Skeletal muscle cell (primary cell): Measurements from ENCODE around the gene IFNAR2.

Source experiments
- DNase-seq: peaks from one replicate; pipeline ENCODE4 v3.0.0-alpha.2; 2010; ENCODE audit warnings: low read depth
- H3K4me3 ChIP-seq: 2 replicates; pipeline ENCODE4 v1.5.1; 2011; ENCODE audit warnings: low read depth, mild to moderate bottlenecking, control low read depth, low read length, moderate library complexity

IFNAR2 gene

DNA sequence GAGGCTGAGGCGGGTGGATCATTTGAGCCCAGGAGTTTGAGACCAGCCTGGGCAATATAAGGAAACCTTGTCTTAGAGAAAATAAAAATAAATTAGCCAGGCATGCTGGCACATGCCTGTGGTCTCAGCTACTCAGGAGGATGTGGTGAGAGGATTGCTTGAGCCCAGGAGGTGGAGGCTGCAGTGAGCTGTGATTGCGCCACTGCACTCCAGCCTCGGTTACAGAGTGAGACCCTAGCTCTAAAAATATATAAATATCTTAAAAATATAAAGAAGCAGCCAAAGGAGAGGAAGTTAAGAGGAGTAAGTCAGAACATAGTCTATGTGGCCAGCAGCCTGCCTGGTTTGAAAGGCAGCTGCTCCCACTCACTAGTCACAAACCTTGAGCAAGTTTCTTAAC is 31.9 kb downstream of the IFNAR2 start:
- H3K4me3 ChIP-seq = no peak overlapping the region
- DNase-seq = peak; percentile 59

DNA sequence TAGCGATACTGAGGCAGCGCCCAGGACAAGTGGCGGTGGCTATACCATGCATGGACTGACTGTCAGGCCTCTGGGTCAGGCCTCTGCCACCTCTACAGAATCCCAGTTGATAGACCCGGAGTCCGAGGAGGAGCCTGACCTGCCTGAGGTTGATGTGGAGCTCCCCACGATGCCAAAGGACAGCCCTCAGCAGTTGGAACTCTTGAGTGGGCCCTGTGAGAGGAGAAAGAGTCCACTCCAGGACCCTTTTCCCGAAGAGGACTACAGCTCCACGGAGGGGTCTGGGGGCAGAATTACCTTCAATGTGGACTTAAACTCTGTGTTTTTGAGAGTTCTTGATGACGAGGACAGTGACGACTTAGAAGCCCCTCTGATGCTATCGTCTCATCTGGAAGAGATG is 33.2 kb downstream of the IFNAR2 start:
- no peak for DNase-seq

GRCh38 chr21:33264561-33264960 is 34.8 kb downstream of the IFNAR2 start:
- DNase-seq = no peak
- no peak overlapping the region for H3K4me3 ChIP-seq

More for the DNA sequence above, 33.2 kb downstream of the IFNAR2 start:
- H3K4me3 ChIP-seq = no peak overlapping the region

- peak overlapping the region; percentile 82 for H3K4me3 ChIP-seq
- DNase-seq = no peak
These were observed 35.9 kb downstream of the IFNAR2 start for GRCh38 chr21:33265664-33266049.

- H3K4me3 ChIP-seq = peak within 1 kb of the TSS; percentile 82
- no peak for DNase-seq
These were observed 36.5 kb downstream of the IFNAR2 start, which contains the start of gene IL10RB for GRCh38 chr21:33266050-33266788. IL10RB (plus strand) TSS chr21:33266367; CDS start chr21:33266466, 99 bp downstream.

GRCh38 chr21:33266789-33267135 is 37.0 kb downstream of the IFNAR2 start:
- no peak for DNase-seq
- H3K4me3 ChIP-seq = peak overlapping the region; percentile 82

DNA sequence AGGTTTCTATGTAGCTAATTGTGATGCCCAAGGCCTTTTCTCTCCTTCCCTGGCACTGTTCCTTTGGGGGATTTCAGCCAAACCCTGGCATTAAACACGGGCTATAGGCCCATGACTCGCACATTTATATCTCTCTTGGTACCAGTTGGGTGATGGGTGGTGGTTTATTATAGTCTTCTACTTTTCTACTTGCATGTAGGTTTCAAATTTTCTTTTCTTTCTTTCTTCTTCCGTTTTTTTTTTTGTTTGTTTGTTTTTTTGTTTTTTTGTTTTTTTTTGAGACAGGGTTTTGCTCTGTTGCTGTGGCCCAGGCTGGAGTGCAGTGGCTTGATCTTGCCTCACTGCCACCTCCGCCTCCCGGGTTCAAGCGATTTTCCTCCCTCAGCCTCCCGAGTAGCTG is 37.5 kb downstream of the IFNAR2 start:
- DNase-seq = no peak
- peak overlapping the region; percentile 82 for H3K4me3 ChIP-seq

DNA sequence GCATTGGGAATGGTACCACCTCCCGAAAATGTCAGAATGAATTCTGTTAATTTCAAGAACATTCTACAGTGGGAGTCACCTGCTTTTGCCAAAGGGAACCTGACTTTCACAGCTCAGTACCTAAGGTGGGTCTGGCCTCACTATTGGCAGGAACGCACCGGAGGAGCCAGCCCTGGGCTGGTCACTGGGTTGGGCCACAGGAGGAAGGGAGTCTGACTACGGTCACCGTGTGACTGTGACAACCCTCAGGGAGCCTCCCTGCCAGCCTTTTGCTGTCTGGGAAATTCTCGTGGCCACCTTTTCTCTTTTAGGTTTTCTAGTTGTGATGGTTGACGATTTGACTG is 38.6 kb downstream of the IFNAR2 start:
- H3K4me3 ChIP-seq = no peak overlapping the region
- DNase-seq = no peak

DNA sequence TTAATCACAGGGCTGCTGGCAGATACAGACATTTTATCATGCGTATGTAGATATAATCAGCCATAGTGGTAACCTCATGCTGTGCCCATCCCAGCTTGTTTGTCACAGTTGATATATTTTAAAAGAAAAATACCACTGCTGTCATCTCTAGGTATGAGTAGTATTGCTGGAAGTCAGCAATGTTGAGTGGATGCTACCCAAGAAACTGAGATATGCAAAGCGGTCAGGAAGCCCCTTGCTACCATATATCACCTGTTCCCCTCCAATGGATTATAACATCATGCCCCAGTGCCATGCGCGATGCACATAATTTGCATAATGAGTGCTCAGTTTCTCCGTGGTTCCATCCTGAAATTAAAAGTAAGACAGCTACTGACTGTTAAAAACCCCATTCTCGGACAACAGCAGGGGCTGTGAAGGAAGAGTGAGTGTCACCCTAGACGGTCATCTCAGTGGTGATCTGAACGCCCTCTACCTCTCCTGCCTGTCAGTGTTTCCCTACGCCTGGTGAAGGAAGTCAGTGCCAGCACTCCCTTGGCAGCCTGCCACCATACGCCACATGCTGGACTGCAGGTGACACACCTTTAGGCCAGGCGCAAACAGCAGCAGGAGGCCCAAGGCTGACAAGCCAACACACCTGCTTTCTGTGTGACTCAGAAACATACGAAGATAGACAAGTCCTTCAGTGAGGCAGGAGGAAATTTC is 39.2 kb downstream of the IFNAR2 start:
- no peak for DNase-seq
- no peak overlapping the region for H3K4me3 ChIP-seq

DNA sequence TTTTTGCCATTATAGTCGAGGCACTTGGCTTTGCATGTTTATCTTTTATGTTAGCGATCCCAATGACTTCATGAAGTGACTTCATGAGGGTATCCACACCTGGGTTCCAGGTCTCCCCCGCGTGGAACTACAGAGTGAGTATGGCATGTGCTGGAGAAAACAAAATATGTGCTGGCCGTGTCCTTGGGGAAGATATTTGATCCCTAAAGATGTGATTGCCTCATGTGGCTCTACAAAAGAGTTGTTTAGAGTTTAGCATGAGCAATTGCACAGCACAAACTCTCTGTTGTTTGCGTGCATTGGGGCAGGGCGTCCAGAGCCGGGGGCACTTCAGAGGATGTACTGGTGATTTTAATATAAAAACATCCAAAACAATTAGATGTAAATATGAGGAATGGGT is 41.2 kb downstream of the IFNAR2 start:
- DNase-seq = no peak
- no peak overlapping the region for H3K4me3 ChIP-seq

GRCh38 chr21:33273044-33273443 is 43.3 kb downstream of the IFNAR2 start:
- no peak overlapping the region for H3K4me3 ChIP-seq
- DNase-seq = no peak

DNA sequence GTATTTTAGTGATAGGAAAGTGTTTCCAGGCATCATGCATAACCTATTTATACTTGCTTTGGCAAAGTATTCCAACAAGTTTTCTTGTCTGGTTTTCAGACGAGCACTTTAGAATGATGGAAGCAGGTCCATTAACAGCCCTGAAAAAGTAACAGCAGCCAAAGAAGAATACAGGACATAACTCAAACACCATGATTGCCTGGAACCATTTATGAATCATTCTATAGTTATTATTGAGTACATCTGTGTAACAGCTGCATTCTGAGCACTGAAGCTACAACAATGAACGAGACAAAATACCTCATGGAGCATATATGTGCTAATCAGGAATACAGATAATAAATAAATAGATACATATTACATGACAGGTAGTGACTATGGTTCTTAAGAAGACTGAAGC is 49.0 kb downstream of the IFNAR2 start:
- H3K4me3 ChIP-seq = no peak overlapping the region
- DNase-seq = no peak

DNA sequence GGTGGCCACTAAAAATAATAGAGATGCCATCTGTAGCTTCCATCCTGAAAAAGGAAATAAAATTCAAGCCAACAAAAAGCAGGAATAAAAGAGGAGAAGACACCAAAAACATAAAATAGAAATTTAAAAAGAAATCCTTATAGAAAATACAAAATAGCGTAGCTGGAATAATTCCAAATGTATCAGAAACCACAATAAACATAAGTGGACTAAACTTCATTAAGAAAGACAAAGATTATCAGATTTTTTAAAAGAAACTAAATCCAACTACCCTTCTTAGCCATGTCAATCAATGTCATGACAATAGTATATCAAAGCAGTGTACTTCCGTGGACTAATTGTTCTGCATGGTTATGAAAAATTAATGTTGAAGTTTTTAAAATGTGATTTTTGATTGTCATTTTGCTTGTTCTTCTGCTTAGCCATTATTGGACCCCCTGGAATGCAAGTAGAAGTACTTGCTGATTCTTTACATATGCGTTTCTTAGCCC is 49.6 kb downstream of the IFNAR2 start:
- no peak for DNase-seq
- H3K4me3 ChIP-seq = no peak overlapping the region
